Activated CD4-positive, alpha-beta T cell treated with anti-CD3 and anti-CD28 coated beads for 36 hours (primary cell): Measurements from ENCODE around the gene CBLC. TPM values are rescaled to one million over a fixed set of nuclear protein-coding genes. Genes with fewer than 3 reads are reported as not detected.
A peak's percentile ranks its signal among the peaks of the same experiment; 100 is the strongest.
"Not testable (repeated sequence)": the region's sequence is repeated elsewhere in the genome, so short reads cannot be mapped to it uniquely, and the experiment has no call there.

Experiments used
- ATAC-seq: fragments of 200-7000 bp; cut with Tn5 transposase; one replicate; pipeline ENCODE4 v1.10.0; 2021; ENCODE audit warnings: mild to moderate bottlenecking, moderate library complexity
- CTCF ChIA-PET: fragments of 350-600 bp; sonication (Branson Sonifier 250); formaldehyde crosslinking; loops from one replicate; lab custom pipeline; 2021; ENCODE audit warnings: antibody characterized with exemption; lab: Charles Lee
- POLR2A ChIA-PET: fragments of 350-600 bp; sonication (Branson Sonifier 250); formaldehyde crosslinking; loops from one replicate; lab custom pipeline; 2021; ENCODE audit warnings: antibody characterized with exemption, inconsistent platforms; lab: Charles Lee
- DNase-seq: peaks from one replicate; pipeline ENCODE4 v3.0.0-alpha.2; 2020
- H3K27ac Mint-ChIP-seq: one replicate; pipeline ENCODE4 v1.8.0; 2021; ENCODE audit warnings: mixed read lengths
- H3K27me3 Mint-ChIP-seq: one replicate; pipeline ENCODE4 v1.8.0; 2021; ENCODE audit warnings: mixed read lengths
- H3K36me3 Mint-ChIP-seq: one replicate; pipeline ENCODE4 v1.8.0; 2021; ENCODE audit warnings: low read depth, mixed read lengths
- H3K4me1 Mint-ChIP-seq: one replicate; pipeline ENCODE4 v1.8.0; 2021; ENCODE audit warnings: mixed read lengths
- H3K4me3 Mint-ChIP-seq: one replicate; pipeline ENCODE4 v1.8.0; 2021; ENCODE audit warnings: mild to moderate bottlenecking, moderate library complexity, mixed read lengths
- H3K9me3 Mint-ChIP-seq: one replicate; pipeline ENCODE4 v1.8.0; 2021; ENCODE audit warnings: low read depth, mixed read lengths
- intact Hi-C, 2 experiments: fragments of 100-400 bp; cut with DNase I in 1 of 2; cut with micrococcal nuclease in 1 of 2; formaldehyde crosslinking; loops; one replicate each; pipeline versions ENCODE4 v1.14.2 to v1.15.1; 2022 to 2024; cut with DNase I, micrococcal nuclease
- total RNA-seq, 2 experiments: library from RNA; stranded (reverse); gene quantifications; one replicate each; pipeline ENCODE4 v1.2.3, GENCODE V29; 2021

The CBLC gene
- total RNA-seq, 2 experiments from 2014 or later = not detected

DNA sequence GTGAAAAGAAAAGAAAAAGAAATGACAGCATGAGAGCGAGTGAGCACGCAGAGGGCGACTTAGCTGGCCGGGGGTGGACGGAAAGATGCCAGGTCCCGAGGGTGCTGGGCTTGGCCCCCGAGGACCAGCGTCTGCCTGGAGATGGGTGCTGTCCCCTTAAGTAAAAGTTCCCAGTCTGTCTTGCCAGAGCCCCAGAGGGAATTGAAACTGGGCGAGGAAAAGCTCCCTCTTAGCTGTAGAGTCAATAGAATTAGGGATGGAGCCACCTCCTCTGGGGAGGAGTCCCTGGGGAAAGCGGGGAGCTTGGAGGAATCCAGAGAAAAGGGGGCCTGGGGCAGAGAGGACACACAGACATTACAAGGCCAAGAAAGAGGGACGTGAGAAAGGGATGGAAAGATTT, 44.5 kb downstream of the CBLC start:
- no peaks in the 10 kb centered on the region for H3K27me3 Mint-ChIP-seq
- CTCF ChIA-PET = interaction anchor here (0.6 to 1.5 kb wide), 3 partner anchors 20 to 121 kb away, joined by 3 to 4 read pairs (median 4); no protein-coding TSS in a partner anchor
- H3K9me3 Mint-ChIP-seq = no peaks in the 10 kb centered on the region
- intact Hi-C loops = no loop called here
- H3K4me1 Mint-ChIP-seq = no peaks in the 10 kb centered on the region
- H3K27ac Mint-ChIP-seq = no peak overlapping the region
- H3K36me3 Mint-ChIP-seq = no peaks in the 10 kb centered on the region
- ATAC-seq (no peak), DNase-seq (no peak)
- no peak overlapping the region for H3K4me3 Mint-ChIP-seq
- POLR2A ChIA-PET = no interaction called here

DNA sequence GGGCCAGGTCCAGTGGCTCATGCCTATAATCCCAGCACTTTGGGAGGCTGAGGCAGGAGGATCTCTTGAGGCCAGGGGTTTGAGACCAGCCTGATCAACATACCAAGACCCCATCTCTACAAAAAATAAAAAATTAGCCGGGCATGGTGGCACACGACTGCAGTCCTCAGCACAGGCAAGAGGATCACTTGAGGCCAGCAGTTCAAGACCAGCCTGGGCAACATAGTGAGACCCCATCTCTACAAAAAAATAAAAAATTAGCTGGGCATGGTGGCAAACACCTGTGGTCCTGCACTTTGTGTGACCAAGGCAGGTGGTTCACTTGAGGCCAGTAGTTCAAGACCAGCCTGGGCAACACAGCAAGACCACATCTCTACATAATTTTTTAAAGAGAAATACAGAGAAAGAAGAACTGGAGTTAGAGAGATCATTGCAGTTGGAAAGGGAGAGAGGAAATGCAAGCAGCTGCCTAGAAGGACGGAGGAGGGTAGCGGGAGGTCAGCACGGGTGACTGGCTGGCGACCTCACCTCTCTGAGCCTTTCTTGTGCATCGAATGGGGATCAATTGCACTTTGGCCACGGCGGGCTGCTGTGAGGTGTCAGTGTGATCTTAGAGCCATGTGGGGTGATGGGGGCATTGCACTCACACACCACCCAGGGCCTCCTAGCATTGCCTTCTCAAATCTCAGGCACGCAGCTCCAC, 45.1 kb downstream of the CBLC start:
- intact Hi-C loops = no loop called here
- Mint-ChIP-seq H3K36me3 (no peaks in the 10 kb centered on the region), H3K4me3 (no peak overlapping the region), H3K27ac (no peak overlapping the region), H3K4me1 (no peaks in the 10 kb centered on the region), H3K9me3 (no peaks in the 10 kb centered on the region), H3K27me3 (no peaks in the 10 kb centered on the region)
- DNase-seq (no peak), ATAC-seq (no peak)
- ChIA-PET CTCF (interaction anchor here (0.6 to 1.5 kb wide), 3 partner anchors 20 to 130 kb away, joined by 3 to 4 read pairs (median 4); no protein-coding TSS in a partner anchor), POLR2A (no interaction called here)

DNA sequence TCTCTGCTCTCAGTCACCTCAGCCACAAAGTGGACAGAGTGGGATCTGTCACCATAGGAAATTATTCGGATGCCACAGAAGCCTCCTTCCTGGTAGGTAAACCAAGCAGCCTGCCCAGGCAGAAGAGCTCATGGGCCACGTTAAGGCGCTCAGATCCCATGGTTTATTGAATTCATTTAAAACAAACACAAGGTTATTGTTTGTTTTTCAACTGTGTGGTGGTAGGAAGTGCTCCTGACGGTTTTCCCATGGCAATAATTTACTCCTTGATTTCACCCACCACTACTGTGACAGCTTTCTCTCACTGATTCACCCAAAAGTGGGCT, 45.6 kb downstream of the CBLC start:
- no peaks in the 10 kb centered on the region for H3K36me3 Mint-ChIP-seq
- POLR2A ChIA-PET = no interaction called here
- H3K9me3 Mint-ChIP-seq = no peaks in the 10 kb centered on the region
- no peak overlapping the region for H3K27ac Mint-ChIP-seq
- no peak overlapping the region for H3K4me3 Mint-ChIP-seq
- ATAC-seq (no peak), DNase-seq (no peak)
- CTCF ChIA-PET = interaction anchor here (0.6 to 0.7 kb wide), 2 partner anchors 46 to 130 kb away, joined by 3 to 4 read pairs; no protein-coding TSS in a partner anchor
- no peaks in the 10 kb centered on the region for H3K27me3 Mint-ChIP-seq
- intact Hi-C loops = no loop called here
- H3K4me1 Mint-ChIP-seq = no peaks in the 10 kb centered on the region

DNA sequence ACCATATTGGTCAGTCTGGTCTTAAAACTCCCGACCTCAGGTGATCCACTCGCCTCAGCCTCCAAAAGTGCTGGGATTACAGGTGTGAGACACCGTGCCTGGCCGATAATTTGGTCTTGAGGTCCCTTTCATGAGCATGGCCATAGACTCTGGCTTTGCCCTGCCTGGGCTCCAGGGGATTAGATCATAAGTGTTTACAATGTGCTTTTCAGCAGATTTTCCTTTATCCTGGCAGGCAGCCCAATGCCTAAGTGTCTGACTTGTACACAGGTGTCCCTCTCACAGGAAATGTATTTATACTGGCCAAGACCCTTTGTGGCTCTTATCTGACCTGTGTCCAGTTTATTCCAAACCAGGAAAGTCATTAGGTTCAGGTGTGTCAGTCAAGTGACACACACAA, 47.1 kb downstream of the CBLC start:
- ChIA-PET POLR2A (no interaction called here), CTCF (interaction anchor here (0.6 kb wide), 1 partner anchor 48 kb away, joined by 3 read pairs; no protein-coding TSS in a partner anchor)
- H3K4me1 Mint-ChIP-seq = no peaks in the 10 kb centered on the region
- no peak for ATAC-seq
- H3K36me3 Mint-ChIP-seq = no peaks in the 10 kb centered on the region
- H3K4me3 Mint-ChIP-seq = no peak overlapping the region
- no peak overlapping the region for H3K27ac Mint-ChIP-seq
- H3K27me3 Mint-ChIP-seq = no peaks in the 10 kb centered on the region
- H3K9me3 Mint-ChIP-seq = no peaks in the 10 kb centered on the region
- intact Hi-C loops = no loop called here
- no peak for DNase-seq

DNA sequence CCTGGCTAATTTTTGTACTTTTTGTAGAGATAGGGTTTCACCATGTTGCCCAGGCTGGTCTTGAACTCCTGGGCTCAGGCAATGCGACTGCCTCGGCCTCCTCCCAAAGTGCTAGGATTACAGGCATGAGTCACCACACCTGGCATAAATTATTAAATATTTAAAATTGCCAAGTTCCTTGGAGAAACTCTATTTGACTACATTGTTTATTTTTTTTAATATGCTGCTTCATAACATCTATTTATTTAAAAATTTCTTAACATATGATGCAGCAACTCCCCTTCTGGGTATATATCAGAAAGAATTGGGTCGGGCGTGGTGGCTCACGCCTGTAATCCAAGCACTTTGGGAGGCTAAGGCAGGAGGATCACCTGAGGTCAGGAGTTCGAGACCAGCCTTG, 55.2 kb downstream of the CBLC start:
- DNase-seq, H3K27ac Mint-ChIP-seq, H3K27me3 Mint-ChIP-seq, CTCF ChIA-PET, H3K4me3 Mint-ChIP-seq, H3K36me3 Mint-ChIP-seq, H3K9me3 Mint-ChIP-seq, ATAC-seq, intact Hi-C loops, POLR2A ChIA-PET, H3K4me1 Mint-ChIP-seq: not testable (repeated sequence)

DNA sequence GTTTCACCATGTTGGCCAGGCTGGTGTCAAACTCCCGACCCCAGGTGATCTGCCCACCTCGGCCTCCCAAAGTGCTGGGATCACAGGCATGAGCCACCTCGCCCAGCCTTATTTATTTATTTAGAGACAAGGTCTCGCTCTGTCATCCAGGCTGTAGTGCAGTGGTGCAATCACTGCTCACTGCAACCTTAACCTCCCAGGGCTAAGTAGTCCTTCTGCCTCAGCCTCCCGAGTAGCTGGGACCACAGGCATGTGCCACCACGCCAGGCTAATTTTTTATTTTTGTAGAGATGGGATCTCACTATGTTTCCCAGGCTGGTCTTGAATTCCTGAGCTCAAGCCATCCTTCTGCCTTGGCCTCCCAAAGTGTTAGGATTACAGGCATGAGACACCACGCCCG, 56.7 kb downstream of the CBLC start:
- H3K4me1 Mint-ChIP-seq, DNase-seq, ATAC-seq, intact Hi-C loops, H3K27me3 Mint-ChIP-seq, H3K9me3 Mint-ChIP-seq, H3K4me3 Mint-ChIP-seq, CTCF ChIA-PET, H3K27ac Mint-ChIP-seq, H3K36me3 Mint-ChIP-seq, POLR2A ChIA-PET: not testable (repeated sequence)

DNA sequence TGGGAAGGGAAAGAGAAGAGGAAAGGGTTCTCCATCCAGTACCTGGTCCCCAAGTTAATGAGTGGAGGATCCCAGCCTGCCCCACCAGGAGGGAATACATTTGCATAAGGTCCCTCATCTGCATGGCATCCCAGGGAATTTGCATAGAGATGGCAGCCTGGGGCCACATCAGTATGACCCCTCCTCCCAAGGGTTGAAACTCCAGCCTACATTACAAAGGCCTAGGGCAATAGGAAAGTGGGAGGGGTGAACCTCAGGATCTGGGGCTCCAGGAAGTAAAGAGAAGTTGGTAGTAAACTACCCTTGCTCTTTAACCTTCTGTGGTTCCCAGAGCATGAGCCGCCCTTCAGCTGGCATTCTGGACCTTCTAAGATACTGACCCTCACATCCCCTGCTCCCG, 61.6 kb downstream of the CBLC start:
- Mint-ChIP-seq H3K27me3 (peaks cover 5% of the 10 kb centered on the region), H3K36me3 (no peaks in the 10 kb centered on the region), H3K27ac (no peak overlapping the region), H3K9me3 (no peaks in the 10 kb centered on the region), H3K4me3 (no peak overlapping the region), H3K4me1 (no peaks in the 10 kb centered on the region)
- ChIA-PET CTCF (interaction anchor here (0.7 kb wide), 1 partner anchor 36 kb away, joined by 4 read pairs; no protein-coding TSS in a partner anchor), POLR2A (no interaction called here)
- DNase-seq = no peak
- ATAC-seq = no peak
- intact Hi-C loops = no loop called here

DNA sequence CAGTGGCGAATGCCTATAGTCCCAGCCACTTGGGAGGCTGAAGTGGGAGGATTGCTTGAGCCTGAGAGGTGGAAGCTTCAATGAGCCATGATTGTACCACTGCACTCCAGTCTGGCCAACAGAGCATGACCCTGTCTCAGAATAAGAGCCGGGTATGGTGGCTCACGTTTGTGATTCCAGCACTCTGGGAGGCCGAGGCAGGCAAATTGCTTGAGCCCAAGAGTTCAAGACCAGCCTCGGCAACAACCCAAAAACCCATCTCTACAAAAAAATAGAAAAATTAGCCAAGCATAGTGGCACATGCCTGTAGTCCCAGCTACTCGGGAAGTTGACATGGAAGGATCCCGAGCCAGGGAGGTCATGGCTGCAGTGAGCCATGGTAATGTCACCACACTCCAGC, 63.1 kb downstream of the CBLC start:
- Mint-ChIP-seq H3K27ac (no peak overlapping the region), H3K4me3 (no peak overlapping the region), H3K4me1 (peaks cover 10% of the 10 kb centered on the region), H3K36me3 (no peaks in the 10 kb centered on the region), H3K27me3 (peaks cover 7% of the 10 kb centered on the region), H3K9me3 (no peaks in the 10 kb centered on the region)
- no peak for DNase-seq
- intact Hi-C loops = loop anchor here in 1 of 2 experiments (10.0 kb wide), 1 partner anchor 146 kb away; the partner anchor contains the start of gene CEACAM16
- ChIA-PET POLR2A (no interaction called here), CTCF (interaction anchor here (0.5 to 2.2 kb wide), 4 partner anchors 57 to 153 kb away, joined by 3 to 9 read pairs (median 4); no protein-coding TSS in a partner anchor)
- no peak for ATAC-seq

DNA sequence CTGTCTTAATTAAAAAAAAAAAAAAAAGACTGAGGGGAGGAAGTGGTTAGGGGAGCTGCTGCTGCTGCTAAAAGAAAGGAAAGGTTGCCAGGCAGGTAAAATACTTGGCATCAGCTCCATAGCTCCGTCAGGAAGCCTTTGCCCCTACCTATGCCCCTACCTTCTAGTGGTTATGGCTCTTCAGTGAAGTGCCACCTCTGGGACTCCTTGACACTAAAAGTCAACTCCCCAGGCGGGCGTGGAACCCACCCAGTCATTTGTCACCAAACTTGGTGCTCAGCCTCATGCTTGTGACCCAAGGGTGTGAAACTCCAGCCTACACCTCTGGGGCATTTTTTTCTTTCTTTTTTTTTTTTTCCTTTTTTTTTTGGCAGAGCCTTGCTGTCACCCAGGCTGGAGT, 63.5 kb downstream of the CBLC start:
- H3K27ac Mint-ChIP-seq = no peak overlapping the region
- H3K4me1 Mint-ChIP-seq = peaks cover 12% of the 10 kb centered on the region
- peaks cover 7% of the 10 kb centered on the region for H3K27me3 Mint-ChIP-seq
- intact Hi-C loops = loop anchor here in 1 of 2 experiments (10.0 kb wide), 1 partner anchor 146 kb away; the partner anchor contains the start of gene CEACAM16
- ChIA-PET CTCF (interaction anchor here (0.5 to 2.2 kb wide), 4 partner anchors 35 to 789 kb away, joined by 3 to 9 read pairs (median 4); no protein-coding TSS in a partner anchor), POLR2A (no interaction called here)
- H3K36me3 Mint-ChIP-seq = no peaks in the 10 kb centered on the region
- H3K4me3 Mint-ChIP-seq = no peak overlapping the region
- no peaks in the 10 kb centered on the region for H3K9me3 Mint-ChIP-seq
- ATAC-seq = no peak
- DNase-seq = peak; percentile 21

DNA sequence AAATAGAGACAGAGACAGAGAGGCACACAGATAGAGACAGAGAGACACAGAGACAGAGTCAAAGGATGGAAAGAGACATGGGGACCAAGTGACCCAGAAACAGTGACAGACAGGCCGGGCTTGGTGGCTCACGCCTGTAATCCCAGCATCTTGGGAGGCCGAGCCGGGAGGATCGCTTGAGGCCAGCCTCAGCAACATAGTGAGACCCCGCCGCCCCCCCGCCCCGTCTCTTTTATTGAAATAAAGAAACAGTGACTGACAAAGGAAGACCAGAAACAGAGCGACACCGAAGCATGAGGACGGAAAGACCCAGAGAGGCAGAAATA, 67.6 kb downstream of the CBLC start:
- Mint-ChIP-seq H3K27me3 (peaks cover 21% of the 10 kb centered on the region), H3K4me3 (peak overlapping the region; percentile 73), H3K27ac (peak overlapping the region; percentile 10), H3K9me3 (no peaks in the 10 kb centered on the region), H3K4me1 (peaks cover 21% of the 10 kb centered on the region), H3K36me3 (no peaks in the 10 kb centered on the region)
- ATAC-seq = no peak
- ChIA-PET CTCF (interaction anchor here (1.4 kb wide), 1 partner anchor 121 kb away, joined by 10 read pairs; no protein-coding TSS in a partner anchor), POLR2A (no interaction called here)
- no peak for DNase-seq
- intact Hi-C loops = loop anchor here (1.0 to 10.0 kb wide), 13 partner anchors 45 to 334 kb away; partner anchors contain the start of genes BLOC1S3 (in 1 of the 2), CEACAM16 (in 1 of the 2), RELB (in 1 of the 2) and TRAPPC6A (in 1 of the 2)

DNA sequence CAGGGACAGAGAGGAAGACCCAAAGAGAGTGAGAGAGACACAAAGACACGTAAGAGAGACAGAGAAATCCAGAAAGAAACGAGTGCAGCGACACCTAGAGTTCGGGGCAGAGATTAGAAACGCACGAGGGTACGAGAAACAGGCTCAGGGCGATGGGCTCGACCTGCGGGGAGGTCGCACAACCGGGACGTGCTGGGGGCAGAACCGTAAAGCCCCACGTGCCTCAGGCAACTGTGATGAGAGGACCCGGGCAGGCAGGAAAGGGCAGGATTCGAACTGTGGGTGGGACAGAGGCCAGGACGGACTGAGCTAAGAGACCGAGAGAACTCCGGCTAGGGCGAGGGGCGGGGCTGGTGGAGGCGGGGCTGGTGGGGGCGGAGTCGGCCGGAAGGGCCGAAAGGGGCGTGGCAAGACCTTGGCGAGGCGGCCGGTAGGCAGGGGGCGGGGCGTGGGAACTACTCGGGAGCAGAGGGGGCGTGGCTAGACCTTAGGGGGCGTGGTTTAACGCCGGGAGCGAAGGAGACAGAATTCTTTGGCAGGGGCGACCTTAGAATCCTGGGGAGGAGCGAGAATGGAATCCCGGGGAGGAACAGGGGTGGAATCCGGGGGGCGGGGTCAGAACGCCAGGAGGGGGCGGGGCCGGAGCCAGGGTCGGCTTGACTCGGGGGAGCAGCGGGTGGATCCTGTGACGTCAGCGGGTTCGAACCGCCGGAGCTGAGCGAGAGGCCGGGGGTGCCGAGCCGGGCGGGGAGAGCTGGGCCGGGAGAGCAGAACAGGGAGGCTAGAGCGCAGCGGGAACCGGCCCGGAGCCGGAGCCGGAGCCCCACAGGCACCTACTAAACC, 68.1 kb downstream of the CBLC start, which contains the start of gene NECTIN2:
Gene NECTIN2, plus strand, starts transcription at position 686 of the 843 bp plus-strand sequence. CDS start 229 bp downstream, outside the sequence.
- peak within 1 kb of the TSS; percentile 10 for H3K27ac Mint-ChIP-seq
- peak within 1 kb of the TSS; percentile 73 for H3K4me3 Mint-ChIP-seq
- peaks cover 21% of the 10 kb centered on the region for H3K4me1 Mint-ChIP-seq
- peaks cover 21% of the 10 kb centered on the region for H3K27me3 Mint-ChIP-seq
- ChIA-PET POLR2A (no interaction called here), CTCF (interaction anchor here (0.5 to 1.4 kb wide), 7 partner anchors 16 to 332 kb away, joined by 3 to 10 read pairs (median 3); partner anchors contain the start of gene TRAPPC6A)
- intact Hi-C loops = loop anchor here (1.0 to 10.0 kb wide), 15 partner anchors 44 to 333 kb away; partner anchors contain the start of genes CLPTM1 (in 2 of the 2), BLOC1S3 (in 1 of the 2), CEACAM16 (in 1 of the 2) and RELB (in 1 of the 2)
- H3K36me3 Mint-ChIP-seq = no peaks in the 10 kb centered on the region
- peak; percentile 98 for DNase-seq
- no peaks in the 10 kb centered on the region for H3K9me3 Mint-ChIP-seq
- ATAC-seq = peak; percentile 77
